WTC11 (cell line): ENCODE data around the gene STK31. TPM values are rescaled to one million over a fixed set of nuclear protein-coding genes. Genes with fewer than 3 reads are reported as not detected.

ENCODE experiments used
- ATAC-seq: fragments of 200-7000 bp; cut with Tn5 transposase; 2 replicates; pipeline ENCODE4 v1.10.0; 2021; ENCODE audit warnings: mild to moderate bottlenecking, moderate library complexity
- CTCF ChIA-PET: fragments of 300-600 bp; sonication (Branson Sonifier 250); formaldehyde crosslinking; loops from one replicate; lab custom pipeline; 2021; ENCODE audit warnings: antibody characterized with exemption; lab: Charles Lee
- POLR2A ChIA-PET: fragments of 350-600 bp; sonication (Branson Sonifier 250); formaldehyde crosslinking; loops from one replicate; lab custom pipeline; 2021; ENCODE audit warnings: antibody characterized with exemption; lab: Charles Lee
- DNase-seq: peaks from one replicate; pipeline ENCODE4 v3.0.0; 2021; ENCODE audit warnings: low spot score
- H3K27ac Mint-ChIP-seq: 2 replicates; pipeline ENCODE4 v1.8.0; 2021; ENCODE audit warnings: mixed read lengths
- H3K27me3 Mint-ChIP-seq: 2 replicates; pipeline ENCODE4 v1.8.0; 2021; ENCODE audit warnings: low read depth, mild to moderate bottlenecking, moderate library complexity, mixed read lengths
- H3K36me3 Mint-ChIP-seq: 2 replicates; pipeline ENCODE4 v1.8.0; 2021; ENCODE audit warnings: mixed read lengths
- H3K4me1 Mint-ChIP-seq: 2 replicates; pipeline ENCODE4 v1.8.0; 2022; ENCODE audit warnings: mixed read lengths
- H3K4me3 Mint-ChIP-seq: 2 replicates; pipeline ENCODE4 v1.8.0; 2021; ENCODE audit warnings: mild to moderate bottlenecking, moderate library complexity, mixed read lengths
- H3K9me3 Mint-ChIP-seq: 2 replicates; pipeline ENCODE4 v1.8.0; 2021; ENCODE audit warnings: mixed read lengths
- ATF6 ChIP-seq: sonication (generic); formaldehyde crosslinking; IDR thresholded peaks from 2 replicates; pipeline ENCODE4 v1.8.1; 2023; ENCODE audit warnings: mild to moderate bottlenecking, missing genetic modification reagents
- ETV6 ChIP-seq: sonication (generic); formaldehyde crosslinking; IDR thresholded peaks from 2 replicates; pipeline ENCODE4 v1.8.1; 2022; ENCODE audit warnings: mild to moderate bottlenecking, missing genetic modification reagents
- FOXJ3 ChIP-seq: sonication (generic); formaldehyde crosslinking; IDR thresholded peaks from 2 replicates; pipeline ENCODE4 v1.9.0; 2021; ENCODE audit warnings: missing genetic modification reagents, mild to moderate bottlenecking, borderline replicate concordance
- FOXK1 ChIP-seq: sonication (generic); formaldehyde crosslinking; IDR thresholded peaks from 2 replicates; pipeline ENCODE4 v1.8.0; 2022; ENCODE audit warnings: mild to moderate bottlenecking, moderate library complexity, missing genetic modification reagents
- NFATC4 ChIP-seq: fragments of 250-450 bp; sonication (Bioruptor Pico); IDR thresholded peaks from 2 replicates; pipeline ENCODE4 v1.9.0; 2021; ENCODE audit warnings: mild to moderate bottlenecking
- NFYB ChIP-seq: sonication (generic); formaldehyde crosslinking; conservative IDR thresholded peaks from 2 replicates; pipeline ENCODE4 v1.8.0; 2022; ENCODE audit warnings: low read depth, missing genetic modification reagents
- SP1 ChIP-seq: sonication (generic); formaldehyde crosslinking; conservative IDR thresholded peaks from 2 replicates; pipeline ENCODE4 v1.8.1; 2022; ENCODE audit warnings: missing genetic modification reagents
- STAT6 ChIP-seq: sonication (generic); formaldehyde crosslinking; conservative IDR thresholded peaks from 2 replicates; pipeline ENCODE4 v1.8.1; 2023; ENCODE audit warnings: mild to moderate bottlenecking, low read depth, missing genetic modification reagents, moderate library complexity
- USF2 ChIP-seq: sonication (generic); formaldehyde crosslinking; IDR thresholded peaks from 2 replicates; pipeline ENCODE4 v1.8.1; 2023; ENCODE audit warnings: mild to moderate bottlenecking, missing genetic modification reagents, moderate library complexity
- ZNF121 ChIP-seq: sonication (generic); formaldehyde crosslinking; IDR thresholded peaks from 2 replicates; pipeline ENCODE4 v1.8.0; 2023; ENCODE audit warnings: missing genetic modification reagents
- ZNF232 ChIP-seq: sonication (generic); formaldehyde crosslinking; IDR thresholded peaks from 2 replicates; pipeline ENCODE4 v1.8.0; 2022; ENCODE audit warnings: mild to moderate bottlenecking, missing genetic modification reagents
- ZNF263 ChIP-seq: sonication (generic); formaldehyde crosslinking; IDR thresholded peaks from 2 replicates; pipeline ENCODE4 v1.8.1; 2022; ENCODE audit warnings: low read depth, mild to moderate bottlenecking, moderate library complexity, missing genetic modification reagents
- total RNA-seq: library from RNA; stranded (reverse); gene quantifications from 3 replicates; pipeline ENCODE4 v1.2.3, GENCODE V29; 2021
- TF ChIP-seq, protein P1 (sequence below): sonication (generic); formaldehyde crosslinking; IDR thresholded peaks from 2 replicates; pipeline ENCODE4 v1.8.0; 2022; ENCODE audit warnings: mild to moderate bottlenecking, missing genetic modification reagents
- TF ChIP-seq, protein P2 (sequence below): sonication (generic); formaldehyde crosslinking; IDR thresholded peaks from 2 replicates; pipeline ENCODE4 v1.8.0; 2023; ENCODE audit warnings: mild to moderate bottlenecking, missing genetic modification reagents
- TF ChIP-seq, protein P3 (sequence below): sonication (generic); formaldehyde crosslinking; IDR thresholded peaks from 2 replicates; pipeline ENCODE4 v1.8.0; 2022; ENCODE audit warnings: missing genetic modification reagents
- TF ChIP-seq, protein P4 (sequence below): sonication (generic); formaldehyde crosslinking; IDR thresholded peaks from 2 replicates; pipeline ENCODE4 v1.8.0; 2022; ENCODE audit warnings: mild to moderate bottlenecking, missing genetic modification reagents

Gene STK31
- total RNA-seq, 1 experiment from 2014 or later = 0.42 TPM

DNA sequence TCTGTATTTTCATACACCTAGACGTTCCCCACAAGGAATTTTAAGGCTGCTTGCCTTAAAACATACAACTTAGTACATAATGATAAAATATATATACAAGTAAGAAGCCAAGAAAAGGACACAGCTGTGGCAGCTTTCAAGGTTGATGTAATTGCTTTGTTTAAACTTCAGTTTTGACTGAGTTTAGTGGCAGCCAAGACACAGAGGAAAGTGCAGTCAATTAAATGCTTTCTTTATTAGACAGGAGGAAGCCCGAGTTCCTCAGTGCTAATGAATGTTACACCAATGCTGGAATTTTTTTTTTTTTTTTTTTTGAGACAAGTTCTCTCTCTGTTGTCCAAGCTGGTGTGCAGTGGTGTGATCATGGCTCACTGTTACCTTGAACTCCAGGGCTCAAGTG is 11.2 kb upstream of the STK31 start:
- CTCF ChIA-PET = interaction anchor here (1.3 to 2.4 kb wide), 3 partner anchors 10 to 152 kb away, joined by 4 to 26 read pairs (median 7); partner anchors contain the start of gene STK31
- POLR2A ChIA-PET = interaction anchor here (0.6 to 0.7 kb wide), 2 partner anchors 128 to 196 kb away, joined by 3 to 6 read pairs; no protein-coding TSS in a partner anchor
- Mint-ChIP-seq H3K9me3 (peaks cover under 1% of the 10 kb centered on the region), H3K27me3 (no peaks in the 10 kb centered on the region), H3K36me3 (peaks cover 33% of the 10 kb centered on the region), H3K4me1 (no peaks in the 10 kb centered on the region), H3K27ac (no peak overlapping the region), H3K4me3 (no peak overlapping the region)
- ATAC-seq (no peak), DNase-seq (no peak)
- TF ChIP-seq FOXK1 (CRISPR knock-in tag) = no peak
- TF ChIP-seq, protein P1, sequence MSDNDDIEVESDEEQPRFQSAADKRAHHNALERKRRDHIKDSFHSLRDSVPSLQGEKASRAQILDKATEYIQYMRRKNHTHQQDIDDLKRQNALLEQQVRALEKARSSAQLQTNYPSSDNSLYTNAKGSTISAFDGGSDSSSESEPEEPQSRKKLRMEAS (CRISPR knock-in tag) = no peak
- TF ChIP-seq, protein P2, sequence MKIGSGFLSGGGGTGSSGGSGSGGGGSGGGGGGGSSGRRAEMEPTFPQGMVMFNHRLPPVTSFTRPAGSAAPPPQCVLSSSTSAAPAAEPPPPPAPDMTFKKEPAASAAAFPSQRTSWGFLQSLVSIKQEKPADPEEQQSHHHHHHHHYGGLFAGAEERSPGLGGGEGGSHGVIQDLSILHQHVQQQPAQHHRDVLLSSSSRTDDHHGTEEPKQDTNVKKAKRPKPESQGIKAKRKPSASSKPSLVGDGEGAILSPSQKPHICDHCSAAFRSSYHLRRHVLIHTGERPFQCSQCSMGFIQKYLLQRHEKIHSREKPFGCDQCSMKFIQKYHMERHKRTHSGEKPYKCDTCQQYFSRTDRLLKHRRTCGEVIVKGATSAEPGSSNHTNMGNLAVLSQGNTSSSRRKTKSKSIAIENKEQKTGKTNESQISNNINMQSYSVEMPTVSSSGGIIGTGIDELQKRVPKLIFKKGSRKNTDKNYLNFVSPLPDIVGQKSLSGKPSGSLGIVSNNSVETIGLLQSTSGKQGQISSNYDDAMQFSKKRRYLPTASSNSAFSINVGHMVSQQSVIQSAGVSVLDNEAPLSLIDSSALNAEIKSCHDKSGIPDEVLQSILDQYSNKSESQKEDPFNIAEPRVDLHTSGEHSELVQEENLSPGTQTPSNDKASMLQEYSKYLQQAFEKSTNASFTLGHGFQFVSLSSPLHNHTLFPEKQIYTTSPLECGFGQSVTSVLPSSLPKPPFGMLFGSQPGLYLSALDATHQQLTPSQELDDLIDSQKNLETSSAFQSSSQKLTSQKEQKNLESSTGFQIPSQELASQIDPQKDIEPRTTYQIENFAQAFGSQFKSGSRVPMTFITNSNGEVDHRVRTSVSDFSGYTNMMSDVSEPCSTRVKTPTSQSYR (CRISPR knock-in tag) = no peak
- TF ChIP-seq SP1 (CRISPR knock-in tag) = no peak
- TF ChIP-seq, protein P3, sequence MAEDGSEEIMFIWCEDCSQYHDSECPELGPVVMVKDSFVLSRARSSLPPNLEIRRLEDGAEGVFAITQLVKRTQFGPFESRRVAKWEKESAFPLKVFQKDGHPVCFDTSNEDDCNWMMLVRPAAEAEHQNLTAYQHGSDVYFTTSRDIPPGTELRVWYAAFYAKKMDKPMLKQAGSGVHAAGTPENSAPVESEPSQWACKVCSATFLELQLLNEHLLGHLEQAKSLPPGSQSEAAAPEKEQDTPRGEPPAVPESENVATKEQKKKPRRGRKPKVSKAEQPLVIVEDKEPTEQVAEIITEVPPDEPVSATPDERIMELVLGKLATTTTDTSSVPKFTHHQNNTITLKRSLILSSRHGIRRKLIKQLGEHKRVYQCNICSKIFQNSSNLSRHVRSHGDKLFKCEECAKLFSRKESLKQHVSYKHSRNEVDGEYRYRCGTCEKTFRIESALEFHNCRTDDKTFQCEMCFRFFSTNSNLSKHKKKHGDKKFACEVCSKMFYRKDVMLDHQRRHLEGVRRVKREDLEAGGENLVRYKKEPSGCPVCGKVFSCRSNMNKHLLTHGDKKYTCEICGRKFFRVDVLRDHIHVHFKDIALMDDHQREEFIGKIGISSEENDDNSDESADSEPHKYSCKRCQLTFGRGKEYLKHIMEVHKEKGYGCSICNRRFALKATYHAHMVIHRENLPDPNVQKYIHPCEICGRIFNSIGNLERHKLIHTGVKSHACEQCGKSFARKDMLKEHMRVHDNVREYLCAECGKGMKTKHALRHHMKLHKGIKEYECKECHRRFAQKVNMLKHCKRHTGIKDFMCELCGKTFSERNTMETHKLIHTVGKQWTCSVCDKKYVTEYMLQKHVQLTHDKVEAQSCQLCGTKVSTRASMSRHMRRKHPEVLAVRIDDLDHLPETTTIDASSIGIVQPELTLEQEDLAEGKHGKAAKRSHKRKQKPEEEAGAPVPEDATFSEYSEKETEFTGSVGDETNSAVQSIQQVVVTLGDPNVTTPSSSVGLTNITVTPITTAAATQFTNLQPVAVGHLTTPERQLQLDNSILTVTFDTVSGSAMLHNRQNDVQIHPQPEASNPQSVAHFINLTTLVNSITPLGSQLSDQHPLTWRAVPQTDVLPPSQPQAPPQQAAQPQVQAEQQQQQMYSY (CRISPR knock-in tag) = no peak
- no peak for TF ChIP-seq ETV6 (CRISPR knock-in tag)
- TF ChIP-seq STAT6 (CRISPR knock-in tag) = no peak
- no peak for TF ChIP-seq NFYB
- TF ChIP-seq NFATC4 (CRISPR knock-in tag) = no peak
- TF ChIP-seq ZNF232 = no peak
- TF ChIP-seq USF2 (CRISPR knock-in tag) = no peak
- no peak for TF ChIP-seq ZNF263 (CRISPR knock-in tag)
- no peak for TF ChIP-seq FOXJ3 (CRISPR knock-in tag)
- no peak for TF ChIP-seq ATF6 (CRISPR knock-in tag)
- TF ChIP-seq, protein P4, sequence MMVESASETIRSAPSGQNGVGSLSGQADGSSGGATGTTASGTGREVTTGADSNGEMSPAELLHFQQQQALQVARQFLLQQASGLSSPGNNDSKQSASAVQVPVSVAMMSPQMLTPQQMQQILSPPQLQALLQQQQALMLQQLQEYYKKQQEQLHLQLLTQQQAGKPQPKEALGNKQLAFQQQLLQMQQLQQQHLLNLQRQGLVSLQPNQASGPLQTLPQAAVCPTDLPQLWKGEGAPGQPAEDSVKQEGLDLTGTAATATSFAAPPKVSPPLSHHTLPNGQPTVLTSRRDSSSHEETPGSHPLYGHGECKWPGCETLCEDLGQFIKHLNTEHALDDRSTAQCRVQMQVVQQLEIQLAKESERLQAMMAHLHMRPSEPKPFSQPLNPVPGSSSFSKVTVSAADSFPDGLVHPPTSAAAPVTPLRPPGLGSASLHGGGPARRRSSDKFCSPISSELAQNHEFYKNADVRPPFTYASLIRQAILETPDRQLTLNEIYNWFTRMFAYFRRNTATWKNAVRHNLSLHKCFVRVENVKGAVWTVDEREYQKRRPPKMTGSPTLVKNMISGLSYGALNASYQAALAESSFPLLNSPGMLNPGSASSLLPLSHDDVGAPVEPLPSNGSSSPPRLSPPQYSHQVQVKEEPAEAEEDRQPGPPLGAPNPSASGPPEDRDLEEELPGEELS (CRISPR knock-in tag) = no peak
- no peak for TF ChIP-seq ZNF121 (CRISPR knock-in tag)
